HG02759 (cell line): Measurements from ENCODE around the gene FRMPD1.

ENCODE experiments used
- ATAC-seq: cut with Tn5 transposase; IDR thresholded peaks from one replicate; pipeline ENCODE4 v1.9.1; 2021; ENCODE audit warnings: mild to moderate bottlenecking, moderate library complexity; ENCODE audit not compliant: unreplicated experiment

The FRMPD1 gene

DNA sequence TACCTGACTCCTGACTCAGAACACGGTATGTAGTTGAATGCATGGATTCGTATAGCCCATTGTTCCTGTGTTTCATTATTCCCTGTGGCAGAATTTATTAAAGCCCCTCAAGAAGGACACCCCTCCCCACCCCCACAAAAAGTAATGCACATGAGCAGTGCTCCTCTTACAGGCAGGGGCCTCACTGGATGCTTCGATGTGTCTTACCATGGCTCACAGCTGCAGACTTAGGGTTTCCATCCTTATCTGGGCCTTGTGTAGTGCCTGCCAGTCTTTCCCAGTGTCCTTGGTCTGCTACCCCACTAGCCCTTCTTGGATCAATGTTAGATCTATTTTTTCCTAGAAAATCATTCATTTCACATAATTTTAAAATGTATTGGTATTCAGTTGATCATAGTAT lies 119.2 kb downstream of the FRMPD1 start:
- no peak for ATAC-seq

DNA sequence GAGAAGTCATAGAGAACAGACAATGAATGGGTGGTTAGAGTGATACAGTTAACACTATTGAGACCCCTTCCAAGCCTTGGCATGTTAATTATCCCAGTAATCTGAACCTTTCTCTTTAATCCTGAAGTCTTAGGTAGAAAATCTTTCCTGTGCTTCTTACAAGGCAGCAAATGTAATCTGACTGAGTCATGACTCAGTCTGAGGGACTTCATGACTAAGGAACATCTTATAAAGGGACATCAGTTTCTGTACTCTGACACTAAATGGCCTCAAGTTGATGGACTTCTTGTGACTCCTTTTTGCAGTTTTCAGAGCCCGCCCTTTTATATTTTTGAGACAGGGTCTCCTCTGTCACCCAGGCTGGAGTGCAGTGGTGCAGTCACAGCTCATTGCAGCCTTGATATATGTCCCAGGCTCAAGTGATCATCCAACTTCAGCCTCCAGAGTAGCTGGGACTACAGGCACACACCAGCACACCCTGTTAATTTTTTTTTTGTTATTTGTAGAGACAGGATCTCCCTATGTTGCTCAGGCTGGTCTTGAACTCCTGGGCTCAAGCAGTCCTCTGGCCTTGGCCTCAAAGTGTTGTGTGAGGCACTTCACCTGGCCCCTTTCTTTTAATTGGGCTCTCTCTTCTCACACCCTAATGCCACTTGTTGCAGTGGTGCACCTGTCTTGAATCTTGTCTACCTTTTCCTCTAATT lies 124.6 kb downstream of the FRMPD1 start:
- ATAC-seq, result no peak

DNA sequence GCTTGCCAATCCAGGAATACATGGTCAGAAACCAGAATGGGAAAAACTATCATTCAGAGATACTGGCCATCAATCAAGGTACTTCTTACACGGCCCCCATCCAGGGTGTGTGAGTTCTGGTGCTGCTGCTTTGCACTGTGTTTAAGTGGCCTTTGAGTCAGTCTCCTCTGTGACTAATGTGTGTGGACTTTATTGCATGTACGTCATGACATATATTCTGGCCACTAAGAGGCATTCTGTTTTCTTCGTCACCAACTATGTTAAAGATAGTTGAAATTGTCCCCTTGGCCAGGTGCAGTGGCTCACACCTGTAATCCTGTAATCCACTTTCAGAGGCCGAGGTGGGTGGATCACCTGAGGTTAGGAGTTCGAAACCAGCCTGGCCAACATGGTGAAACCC lies 125.6 kb downstream of the FRMPD1 start:
- ATAC-seq, result no peak

DNA sequence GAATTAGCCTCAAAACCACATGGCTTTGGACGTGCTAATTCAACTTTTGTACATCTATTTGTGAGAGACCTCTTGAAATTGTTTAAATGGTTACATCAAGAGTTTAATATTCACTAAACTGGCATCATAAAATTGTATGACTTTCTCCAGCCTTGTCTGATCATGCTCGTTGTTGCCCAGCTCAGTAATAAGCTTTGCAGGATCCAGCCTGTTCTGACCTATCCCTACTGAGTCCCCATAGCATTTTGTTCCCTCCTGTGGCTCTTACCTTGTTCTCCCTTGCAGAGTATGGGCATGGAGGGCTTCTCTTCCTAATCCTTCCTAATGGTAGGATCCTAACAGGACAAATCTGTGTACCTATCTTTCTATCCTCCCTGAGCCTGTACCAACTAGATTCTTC lies 127.8 kb downstream of the FRMPD1 start:
- ATAC-seq, result no peak

DNA sequence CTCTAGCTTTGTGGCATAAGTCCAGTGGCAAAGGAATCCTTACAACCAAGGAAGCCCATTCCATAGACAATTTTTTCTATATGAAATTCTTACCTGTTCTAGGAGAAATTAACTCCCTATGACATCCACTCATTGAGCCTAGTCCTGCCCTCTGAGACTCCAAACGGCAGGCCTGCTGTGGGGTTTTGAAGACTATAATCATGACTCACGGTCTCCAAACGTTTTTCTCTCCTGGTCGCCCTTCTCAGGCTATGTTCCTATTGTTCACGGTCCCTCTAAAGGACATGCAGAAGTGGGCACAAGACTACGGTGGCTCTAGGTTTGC lies 133.5 kb downstream of the FRMPD1 start:
- ATAC-seq, result no peak

DNA sequence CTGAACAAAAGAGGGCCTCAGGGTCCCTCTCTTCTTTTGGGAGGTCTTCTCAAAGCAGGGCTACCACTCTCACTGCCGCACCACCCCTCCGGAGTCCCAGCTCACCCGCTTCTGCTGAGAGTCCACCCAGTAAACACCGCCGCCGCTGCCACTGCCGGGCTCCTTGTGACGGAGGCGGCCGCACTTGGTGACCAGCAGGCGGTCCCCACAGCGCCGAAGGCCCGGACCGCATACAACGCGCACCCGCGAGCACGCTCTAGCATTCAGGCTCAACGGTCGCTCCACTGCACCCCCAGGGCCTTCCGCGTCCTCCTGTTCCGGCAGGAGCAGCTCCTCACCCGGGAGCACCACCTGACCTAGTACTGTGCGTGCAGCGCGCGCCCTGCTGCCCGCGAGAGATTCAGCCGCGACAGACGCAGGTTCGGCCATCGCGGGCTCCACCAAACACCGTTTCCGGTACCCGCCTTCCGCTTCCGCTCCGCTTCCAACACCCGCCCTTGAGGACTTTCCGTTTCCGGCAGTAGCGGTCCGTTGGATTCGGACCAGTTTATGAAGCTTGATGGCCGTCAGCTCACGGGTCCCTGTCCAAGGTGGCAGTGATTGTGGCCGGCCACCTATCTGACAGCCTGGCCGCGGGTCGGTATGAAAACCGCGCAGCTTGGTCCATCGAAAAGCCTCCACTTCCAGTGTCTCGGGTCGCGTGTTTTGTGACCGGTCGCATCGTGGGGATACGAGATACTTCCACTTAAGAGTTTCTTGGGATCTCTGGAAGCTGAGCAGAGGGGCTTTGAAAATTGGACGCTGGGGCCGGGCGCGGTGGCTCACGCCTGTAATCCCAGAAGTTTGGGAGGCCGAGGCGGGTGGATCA lies 134.1 kb downstream of the FRMPD1 start, which contains the start of gene EXOSC3:
TSS of gene EXOSC3 (minus strand) at position 449 of the 868 bp plus-strand sequence. CDS start at position 429, 20 bp downstream.
- peak; percentile 96 for ATAC-seq

DNA sequence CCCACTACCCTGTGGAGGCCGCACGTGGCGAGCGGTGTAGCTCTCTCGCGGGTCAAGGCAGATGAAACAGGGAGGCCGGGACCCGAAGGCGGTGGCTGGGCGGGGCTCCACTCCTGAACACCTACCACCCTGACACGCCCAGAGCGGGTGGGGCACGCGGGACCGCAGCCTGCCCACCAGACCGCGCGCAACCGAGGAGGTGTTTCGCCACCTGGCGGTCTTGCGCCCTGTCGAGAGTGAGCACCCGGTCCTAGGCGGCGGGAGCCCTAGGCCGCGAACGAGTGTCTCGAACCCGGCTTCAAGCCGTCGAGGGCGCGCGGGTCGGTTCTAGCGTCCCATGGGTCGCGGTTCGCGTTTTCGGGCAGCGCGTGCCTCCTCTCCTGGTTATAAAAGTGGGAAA lies 136.3 kb downstream of the FRMPD1 start:
- ATAC-seq, result no peak

DNA sequence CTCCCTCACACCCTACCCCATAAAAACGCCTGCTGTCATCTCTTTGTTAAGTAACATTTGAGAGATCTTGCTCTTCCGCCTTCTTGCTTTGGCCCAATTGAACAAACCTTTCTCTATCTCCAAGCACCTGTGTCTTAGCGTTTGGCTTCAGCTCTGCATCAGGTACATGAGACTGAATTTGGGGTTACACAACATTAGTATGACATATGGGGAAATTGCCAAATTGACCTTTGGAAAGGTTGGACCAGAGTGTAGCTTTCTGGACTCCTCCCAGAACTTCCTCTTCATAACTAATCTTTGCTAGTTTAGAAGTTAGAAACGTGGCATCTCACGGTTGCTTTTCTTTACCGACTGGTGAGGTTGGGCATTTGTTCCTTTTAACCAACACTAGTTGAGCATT lies 137.6 kb downstream of the FRMPD1 start:
- no peak for ATAC-seq

DNA sequence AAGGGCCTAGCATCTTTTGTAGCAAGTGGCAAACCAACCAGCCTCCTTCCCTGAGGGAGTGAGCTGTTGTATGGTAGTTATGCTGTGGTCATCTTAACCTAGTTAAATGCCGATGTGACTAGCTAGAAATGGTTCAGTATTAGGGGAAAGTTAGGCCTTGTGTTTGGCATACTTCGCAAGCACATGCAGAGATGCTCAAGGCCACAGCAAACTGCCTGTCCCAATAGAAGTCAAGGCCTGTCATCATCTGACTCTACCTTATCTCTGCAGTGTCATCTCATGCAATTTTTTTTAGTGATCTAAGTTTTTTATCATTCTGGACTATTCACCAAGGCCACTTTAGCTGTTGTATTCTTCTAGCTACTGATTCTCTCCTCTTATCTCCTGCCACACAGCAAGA lies 139.3 kb downstream of the FRMPD1 start:
- no peak for ATAC-seq

DNA sequence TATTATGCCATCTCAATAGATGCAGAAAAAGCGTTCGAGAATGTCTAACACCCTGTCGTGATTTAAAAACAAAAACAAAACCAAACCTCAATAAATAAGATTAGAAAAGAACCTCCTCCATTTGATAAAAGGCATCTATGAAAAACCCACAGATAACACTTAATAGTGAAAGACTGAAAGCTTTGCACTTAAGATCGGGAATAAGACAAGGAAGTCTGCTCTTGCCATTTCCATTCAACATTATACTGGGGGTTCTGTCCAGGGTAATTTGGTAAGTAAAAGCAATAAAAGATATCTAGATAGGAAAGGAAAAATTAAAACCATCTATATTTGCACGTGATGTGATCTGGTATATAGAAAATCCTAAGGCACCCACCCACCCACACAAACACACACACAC lies 141.4 kb downstream of the FRMPD1 start:
- ATAC-seq, result no peak

DNA sequence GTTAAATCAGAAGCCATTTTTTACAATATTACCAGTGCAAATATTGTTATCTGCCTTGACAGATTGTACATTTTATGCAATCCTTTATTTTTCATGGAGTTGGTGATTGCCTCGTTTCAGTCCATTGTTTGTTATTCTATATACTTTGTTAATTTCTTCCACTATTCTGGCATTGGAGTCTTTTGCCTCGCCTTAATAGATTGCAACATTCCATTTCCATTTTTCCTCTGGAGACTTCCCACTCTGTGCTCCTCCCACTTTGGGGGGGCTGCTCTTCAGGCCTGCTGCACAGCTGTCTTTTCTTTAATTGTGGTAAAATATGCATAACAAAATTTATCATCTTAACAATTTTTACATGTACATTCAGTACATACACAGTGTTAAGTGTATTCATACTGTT lies 145.5 kb downstream of the FRMPD1 start:
- no peak for ATAC-seq
